Measurements from ENCODE around the gene PCYOX1L.

PCYOX1L gene

DNA sequence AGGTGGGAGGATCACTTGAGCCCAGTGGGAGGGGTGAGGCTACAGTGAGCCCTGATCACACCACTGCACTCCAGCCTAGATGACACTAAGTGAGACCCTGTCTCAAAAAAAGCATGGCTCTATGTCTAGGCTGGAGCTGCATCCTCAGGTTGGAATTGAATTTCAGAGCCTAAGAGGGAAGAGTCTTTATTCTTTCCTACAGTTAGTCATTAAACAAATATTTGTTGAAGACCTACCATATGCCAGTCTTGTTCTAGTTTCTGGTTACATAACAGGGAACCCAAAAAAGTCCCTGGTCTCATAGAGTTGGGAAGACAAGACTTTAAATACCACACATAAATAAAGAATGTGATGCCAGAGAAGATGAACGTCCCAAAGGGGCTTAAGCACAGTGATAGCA is 19.5 kb upstream of the PCYOX1L start:
- ATAC-seq = no peak

DNA sequence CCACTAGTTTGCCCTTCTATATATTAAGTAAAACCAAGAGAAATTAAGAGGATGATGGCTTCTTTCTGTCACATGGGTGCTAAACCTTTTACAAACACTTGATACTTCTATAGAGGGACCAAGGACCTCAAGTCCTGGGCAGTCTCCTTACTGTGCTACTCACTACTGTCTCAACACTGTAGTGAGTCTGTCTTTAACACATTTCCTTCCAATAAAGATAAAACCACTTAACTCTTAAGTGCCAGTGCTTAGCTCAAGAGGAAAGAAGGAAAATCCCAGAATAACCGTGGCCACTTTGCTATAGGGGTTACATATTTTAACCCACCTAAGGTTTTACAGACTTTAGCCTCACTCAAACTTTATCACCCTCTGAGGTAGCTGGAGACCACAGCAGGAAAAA is 16.9 kb upstream of the PCYOX1L start:
- ATAC-seq = no peak

DNA sequence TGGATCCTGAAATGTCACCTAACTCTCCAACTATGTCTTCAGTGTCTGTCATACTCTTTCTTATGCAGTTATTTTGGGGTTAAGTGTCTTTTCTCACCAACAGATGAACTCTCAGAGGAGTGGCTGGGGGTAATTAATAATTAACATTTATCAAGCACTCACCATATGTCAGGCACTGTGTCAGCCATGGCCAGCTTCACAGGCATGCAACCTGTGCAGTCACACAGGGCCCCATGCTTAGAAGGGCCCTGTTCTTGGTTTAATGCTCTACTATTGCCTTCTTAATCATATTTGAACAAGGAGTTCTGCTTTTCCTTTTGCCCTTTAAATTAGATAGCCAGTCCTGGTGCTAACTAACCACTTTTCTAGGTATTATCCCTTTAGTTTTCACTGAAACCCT is 16.0 kb upstream of the PCYOX1L start:
- ATAC-seq = no peak

DNA sequence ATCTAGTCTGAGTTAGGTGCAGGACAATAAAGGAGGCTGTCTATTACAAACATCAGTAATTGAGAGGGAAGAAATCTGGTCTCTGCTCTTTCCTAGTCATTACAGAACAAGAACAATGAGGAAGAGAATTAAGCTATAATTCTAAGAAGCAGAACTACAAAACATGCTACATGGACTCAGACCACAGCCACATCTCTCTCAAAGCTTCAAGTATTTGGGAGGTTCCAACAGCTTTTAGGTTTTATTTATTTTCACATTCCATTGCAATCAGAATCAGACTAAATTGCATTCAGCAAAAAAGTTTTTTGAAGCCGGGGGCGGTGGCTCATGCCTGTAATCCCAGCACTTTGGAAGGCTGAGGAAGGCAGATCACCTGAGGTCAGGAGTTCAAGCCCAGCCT is 13.7 kb upstream of the PCYOX1L start:
- ATAC-seq = no peak

DNA sequence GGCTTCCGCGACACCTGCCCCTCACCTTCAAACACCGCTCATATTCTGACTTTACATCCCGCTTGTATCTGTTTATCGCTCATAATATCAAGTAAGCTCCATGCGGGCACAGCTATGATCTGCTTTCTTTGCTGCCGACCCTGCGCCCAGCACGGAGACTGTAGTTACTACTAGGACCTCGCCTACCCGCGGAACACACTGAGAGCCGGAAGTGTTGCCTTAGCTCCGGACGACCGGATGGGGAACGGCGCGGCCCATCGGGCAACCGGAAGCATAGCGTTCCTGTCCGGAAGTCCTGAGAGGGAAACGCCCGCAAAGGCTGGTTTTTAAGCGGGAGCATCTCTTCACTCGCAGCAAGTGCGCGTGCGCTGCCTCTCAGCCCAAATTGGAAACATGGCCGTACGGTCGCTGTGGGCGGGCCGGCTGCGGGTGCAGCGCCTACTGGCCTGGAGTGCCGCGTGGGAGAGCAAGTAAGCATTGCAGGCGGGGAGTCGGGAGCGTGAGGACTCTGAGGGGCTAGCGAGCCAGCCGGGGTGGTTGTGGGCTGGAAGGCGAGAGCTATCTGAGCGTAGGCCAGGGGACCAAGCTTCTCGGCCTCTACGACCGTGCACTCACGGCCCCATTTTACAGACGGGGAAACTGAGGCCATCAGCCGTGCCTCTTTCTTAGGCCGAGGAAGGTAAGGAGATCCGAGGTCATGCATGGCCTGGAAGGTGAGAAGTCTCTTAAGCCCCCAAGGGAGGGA is 12.5 kb upstream of the PCYOX1L start, which contains the start of gene GRPEL2:
TSS of gene GRPEL2 (plus strand) at position 353 of the 745 bp plus-strand sequence. CDS start at position 394, 41 bp downstream.
- peak; percentile 91 for ATAC-seq

DNA sequence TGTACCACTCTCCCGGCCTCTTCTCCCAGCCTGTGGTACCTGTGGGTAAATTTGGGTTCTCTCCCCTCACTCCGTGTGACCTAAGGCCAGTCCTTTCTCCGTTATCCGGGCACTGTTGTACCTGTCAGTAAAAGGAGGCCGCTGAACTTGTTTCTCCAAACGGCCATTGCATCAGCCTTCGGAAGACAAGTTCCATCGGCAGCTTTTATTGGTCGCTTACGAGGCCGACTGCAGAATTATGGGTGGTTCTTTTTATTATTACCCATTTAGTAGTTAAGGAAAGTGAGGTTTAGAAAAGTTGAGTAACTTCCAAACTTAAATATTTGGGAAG is 12.0 kb upstream of the PCYOX1L start:
- no peak for ATAC-seq

DNA sequence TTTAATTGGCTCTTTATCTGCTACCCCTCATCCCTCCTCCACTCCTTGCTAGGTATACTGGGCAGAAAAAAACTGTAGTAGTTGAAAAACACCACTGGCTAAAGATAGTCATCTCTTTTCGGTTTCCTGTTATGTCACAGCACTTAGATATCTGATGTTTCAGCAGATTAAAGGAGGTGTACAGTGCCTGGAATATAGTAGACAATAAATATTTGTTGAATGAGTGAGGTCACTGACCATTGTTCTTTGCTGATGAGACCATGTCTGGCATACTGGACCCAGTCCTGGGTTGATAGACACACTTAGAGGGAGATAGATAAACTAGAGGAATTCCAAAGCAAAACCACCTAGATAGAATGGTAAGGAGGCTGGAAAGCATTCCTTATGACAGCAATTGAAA is 9.3 kb upstream of the PCYOX1L start:
- peak; percentile 37 to 48 for ATAC-seq

DNA sequence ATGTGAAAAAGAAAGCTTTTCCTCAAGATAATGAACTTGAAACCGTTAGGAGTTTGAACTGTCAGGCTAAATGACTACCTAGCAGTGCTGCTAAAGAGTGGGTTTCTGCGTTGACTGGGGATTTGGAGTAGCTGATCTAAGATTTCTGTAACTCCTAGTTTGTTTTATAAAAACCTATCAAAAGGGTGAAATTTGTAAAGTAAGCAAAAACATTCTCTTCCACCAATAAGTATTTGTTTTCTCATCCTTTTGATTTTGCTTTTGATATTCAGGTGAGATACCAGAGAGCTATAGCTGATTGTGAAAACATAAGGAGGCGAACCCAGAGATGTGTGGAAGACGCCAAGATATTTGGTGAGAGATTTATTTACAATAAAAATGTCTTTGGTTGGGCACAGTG is 8.5 kb upstream of the PCYOX1L start:
- ATAC-seq = no peak

DNA sequence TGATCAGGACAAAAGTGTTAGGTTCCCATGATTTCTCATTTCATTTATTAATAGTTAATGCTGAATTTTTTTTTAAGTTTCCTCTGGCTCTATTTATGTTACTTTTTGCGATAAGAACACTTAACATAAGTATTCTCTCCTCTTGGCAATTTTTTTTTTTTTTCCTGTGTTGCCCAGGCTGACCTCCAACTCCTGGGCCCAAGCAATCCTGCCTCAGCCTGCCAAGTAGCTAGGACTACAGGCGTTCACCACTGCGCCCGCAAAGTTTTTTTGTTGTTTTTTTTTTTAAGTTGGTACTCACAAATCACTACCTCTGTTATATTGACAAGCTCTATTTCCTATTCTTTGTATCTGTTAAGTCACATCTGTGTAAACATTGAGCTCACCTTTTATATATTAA is 5.7 kb upstream of the PCYOX1L start:
- ATAC-seq = no peak

DNA sequence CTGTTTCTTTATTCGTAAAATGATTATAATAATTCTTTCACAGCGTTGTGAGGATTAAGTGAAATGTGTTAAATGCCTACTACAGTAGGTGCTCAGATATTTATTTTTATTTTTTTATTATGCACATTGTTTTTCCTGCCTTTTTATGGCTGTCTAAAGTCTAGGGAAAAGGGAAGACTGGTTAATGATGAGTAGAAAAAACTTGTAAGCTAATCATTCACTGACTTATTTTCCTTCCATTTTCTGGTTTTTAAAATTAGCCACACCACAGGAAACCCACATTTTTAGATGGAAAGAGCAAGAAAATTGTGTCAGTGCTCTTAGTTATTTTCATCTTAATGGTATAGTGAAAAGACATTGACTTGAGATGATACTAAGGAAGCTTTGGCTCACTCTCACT is 3.9 kb upstream of the PCYOX1L start:
- ATAC-seq = no peak

DNA sequence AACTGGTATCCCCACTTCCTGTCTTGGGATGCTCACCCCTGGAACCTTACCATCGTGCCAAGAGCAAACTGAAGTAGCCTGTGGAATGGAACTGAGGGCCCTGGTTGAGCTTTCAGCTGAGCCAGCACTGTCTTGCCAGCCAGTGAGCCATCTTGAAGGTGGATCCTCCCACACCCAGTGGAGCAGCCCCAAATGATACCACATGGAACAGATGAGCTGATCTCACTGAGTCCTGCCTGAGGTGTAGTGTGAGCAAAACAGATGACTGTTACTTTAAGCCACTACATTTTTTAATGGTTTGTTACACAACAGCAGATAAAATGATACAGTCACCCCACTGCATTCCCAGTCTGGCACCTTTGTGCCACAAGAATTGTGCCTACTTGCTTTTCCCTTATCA is 2.2 kb upstream of the PCYOX1L start:
- no peak for ATAC-seq

DNA sequence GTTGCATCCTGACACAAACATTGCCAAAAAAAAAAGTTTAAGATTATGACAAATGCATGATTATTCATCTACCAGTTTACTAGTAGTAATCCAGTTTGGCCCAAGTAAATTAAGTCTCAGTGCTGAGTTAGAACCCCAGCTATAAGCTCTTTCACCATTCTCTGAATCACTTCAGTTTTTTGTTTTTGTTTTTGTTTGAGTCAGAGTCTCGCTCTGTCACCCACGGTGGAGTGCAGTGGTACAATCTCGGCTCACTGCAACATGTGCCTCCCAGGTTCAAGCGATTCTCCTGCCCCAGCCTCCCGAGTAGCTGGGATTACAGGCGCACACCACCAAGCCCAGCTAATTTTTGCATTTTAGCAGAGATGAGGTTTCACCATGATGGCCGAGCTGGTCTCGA is 1.5 kb upstream of the PCYOX1L start:
- peak in 1 of 2 donors; percentile 6 for ATAC-seq

DNA sequence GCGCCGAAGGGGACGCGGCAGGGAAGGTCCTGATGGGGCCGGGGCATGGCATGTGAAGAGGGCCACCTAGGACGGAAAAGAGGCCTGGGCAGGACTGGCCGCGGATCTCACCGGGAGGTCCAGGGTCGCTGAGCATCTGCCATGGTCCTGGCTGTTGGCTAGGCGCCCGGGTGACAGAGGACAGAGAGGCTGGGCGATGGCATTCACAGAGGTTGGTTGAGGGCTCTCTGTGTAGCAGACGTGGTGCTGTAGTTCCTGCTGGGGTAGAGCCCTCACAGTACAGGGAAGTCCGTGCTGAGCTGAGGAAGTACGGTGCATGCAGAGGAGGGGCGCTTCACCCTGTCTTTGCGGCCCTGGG is 427 bp downstream of the PCYOX1L start:
- ATAC-seq = peak in 1 of 2 donors; percentile 6

DNA sequence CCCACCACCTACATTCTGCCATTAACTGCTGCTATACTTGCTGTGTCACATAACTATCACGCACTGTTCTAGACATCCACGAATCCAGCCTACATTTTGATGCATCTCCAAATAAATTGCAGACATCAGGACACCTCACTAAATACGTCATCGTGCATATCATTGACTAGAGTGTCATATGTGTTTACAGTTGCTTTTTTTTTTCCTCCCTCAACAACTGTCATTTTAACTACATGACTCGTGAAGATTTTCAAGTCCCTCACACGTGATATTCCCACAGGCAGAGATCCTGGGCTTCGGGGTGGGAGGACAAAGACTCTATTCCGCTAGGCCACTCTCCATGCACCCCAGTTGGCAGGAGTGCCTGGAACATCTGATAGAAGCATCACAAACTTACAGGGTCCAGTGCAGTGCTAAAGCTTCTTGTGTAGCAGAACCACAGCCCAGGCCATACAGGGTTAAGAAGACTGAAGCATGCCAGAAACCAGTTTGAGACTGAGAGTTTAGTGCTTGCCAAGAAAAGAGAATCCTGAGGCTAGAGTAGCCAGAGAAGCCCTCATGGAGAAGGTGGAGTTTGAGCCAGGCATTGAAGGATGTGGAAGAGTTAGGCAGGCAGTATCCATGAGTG is 1.1 kb downstream of the PCYOX1L start:
- no peak for ATAC-seq

DNA sequence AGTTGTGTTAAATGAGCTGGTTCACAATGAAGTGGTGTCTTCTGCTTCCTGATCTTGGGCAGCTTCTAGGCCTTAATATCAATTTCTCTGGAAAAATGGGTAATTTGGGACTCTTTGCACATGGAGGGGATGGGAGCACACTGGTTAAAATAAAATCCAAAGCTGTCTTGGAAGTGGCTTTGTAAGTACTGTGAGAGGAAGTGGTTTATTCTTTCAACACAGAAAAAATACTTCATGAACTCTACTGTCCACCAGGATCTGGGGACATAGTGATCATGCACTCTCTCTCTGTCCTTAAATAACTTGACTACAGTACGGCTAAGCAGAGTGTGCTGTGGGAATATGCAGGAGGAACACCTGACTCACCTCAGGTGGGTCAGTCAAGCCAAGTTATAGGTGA is 2.4 kb downstream of the PCYOX1L start:
- ATAC-seq = no peak

DNA sequence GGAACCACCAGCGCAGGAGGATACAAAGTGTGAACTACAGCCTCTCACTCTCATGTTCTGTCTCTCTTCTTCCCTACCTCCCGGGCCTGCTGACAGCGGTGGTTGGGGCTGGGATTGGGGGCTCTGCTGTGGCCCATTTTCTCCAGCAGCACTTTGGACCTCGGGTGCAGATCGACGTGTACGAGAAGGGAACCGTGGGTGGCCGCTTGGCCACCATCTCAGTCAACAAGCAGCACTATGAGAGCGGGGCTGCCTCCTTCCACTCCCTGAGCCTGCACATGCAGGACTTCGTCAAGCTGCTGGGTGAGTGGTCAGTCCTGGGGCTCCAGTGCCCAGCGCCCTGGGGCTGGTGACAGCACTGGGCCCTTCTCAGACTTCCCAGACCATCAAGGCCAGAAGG is 4.7 kb downstream of the PCYOX1L start:
- no peak for ATAC-seq

DNA sequence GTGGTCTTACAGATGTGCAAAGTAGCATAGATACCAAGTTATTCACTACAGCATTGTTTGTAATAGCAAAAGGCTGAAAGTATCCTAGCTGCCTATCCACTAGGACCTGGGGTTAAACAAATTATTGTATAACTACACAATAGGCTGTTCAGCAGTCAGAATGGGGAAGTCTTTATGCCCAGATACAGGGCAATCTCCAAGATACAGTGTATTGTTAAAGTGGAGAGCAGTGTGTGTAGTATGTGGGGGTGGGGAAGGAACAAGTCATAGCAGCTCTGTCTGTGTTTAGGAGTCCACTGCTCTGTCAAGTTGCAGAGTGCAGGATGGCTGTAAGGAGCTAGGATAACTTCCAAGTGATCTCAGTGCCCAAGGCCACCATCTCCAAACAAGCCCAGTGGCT is 5.5 kb downstream of the PCYOX1L start:
- ATAC-seq = no peak

DNA sequence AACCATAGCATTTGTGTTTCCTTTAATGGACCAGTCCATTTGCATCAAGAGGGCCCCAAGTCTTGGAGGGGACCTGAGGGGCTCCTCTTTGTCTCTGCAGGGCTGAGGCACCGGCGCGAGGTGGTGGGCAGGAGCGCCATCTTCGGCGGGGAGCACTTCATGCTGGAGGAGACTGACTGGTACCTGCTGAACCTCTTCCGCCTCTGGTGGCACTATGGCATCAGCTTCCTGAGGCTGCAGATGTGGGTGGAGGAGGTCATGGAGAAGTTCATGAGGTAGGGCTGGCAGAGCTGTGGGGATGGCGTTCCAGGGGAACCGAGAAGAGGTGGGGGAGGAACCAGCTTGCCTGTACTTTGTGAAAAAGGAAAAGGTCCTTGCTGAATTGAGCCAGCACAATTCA is 6.1 kb downstream of the PCYOX1L start:
- ATAC-seq = no peak

DNA sequence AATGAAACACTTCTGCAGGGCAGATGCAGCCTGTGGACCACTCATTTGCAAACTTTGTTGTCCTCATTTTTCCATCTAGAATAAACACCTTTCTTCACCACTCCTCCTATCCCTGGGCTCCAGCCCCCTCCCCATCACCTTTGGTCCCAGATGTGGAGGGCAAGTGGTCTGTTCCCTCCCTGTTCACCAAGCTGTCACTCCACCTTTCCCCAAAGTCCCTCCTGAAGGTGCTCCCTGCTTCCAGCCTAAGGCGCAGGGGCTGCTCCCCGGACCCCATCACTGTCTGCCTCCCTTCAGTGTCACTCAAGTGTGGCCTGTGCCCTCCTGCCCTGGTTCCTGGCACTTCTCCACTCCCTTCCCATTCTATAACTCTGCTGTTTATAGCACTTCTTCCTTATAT is 6.9 kb downstream of the PCYOX1L start:
- no peak for ATAC-seq

DNA sequence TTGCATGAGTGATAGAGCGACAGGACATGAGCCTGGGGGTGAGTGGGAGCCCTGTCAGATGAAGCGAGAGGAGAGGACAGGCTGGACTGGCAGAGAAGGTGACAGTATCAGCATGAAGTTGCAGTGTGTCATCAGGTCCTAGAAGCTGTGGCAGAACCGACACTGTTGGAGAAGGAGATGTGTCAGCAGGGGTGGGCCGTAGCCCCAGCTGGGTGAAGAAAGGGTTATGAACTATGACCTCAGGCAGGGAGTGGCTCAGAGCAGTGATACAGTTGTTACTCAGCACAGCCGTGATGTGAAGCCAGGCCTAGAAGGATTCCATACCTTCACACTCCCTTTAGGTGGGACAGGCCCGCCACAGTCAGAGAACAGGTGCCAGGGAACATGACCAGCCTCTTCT is 7.6 kb downstream of the PCYOX1L start:
- peak in 1 of 2 donors; percentile 50 for ATAC-seq

DNA sequence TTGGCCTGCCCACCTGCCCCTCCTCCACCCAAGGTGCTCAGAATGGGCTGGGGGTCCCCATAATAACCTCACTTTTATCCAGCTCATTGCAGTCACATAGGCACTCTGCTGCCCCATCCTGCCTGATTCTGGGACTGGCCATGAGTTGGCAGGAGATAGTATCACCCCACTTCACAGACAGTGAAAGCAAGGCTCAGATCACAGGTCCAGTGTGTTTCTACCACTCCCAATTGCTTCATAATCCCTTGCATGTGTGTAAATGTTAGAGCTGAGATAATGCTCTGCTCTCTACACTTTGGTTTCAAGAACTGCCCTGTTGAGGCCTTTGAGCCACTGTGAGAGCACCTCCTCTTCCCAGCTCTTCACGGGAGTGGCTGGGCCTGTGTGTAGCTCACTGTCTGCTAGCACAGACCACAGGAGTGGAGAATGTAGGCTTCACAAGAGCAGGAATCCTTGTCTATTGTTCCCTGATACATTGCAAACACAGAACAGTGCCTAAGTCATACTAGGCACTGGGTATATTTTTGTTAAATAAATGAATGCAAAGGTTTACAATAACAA is 8.4 kb downstream of the PCYOX1L start:
- ATAC-seq = no peak

DNA sequence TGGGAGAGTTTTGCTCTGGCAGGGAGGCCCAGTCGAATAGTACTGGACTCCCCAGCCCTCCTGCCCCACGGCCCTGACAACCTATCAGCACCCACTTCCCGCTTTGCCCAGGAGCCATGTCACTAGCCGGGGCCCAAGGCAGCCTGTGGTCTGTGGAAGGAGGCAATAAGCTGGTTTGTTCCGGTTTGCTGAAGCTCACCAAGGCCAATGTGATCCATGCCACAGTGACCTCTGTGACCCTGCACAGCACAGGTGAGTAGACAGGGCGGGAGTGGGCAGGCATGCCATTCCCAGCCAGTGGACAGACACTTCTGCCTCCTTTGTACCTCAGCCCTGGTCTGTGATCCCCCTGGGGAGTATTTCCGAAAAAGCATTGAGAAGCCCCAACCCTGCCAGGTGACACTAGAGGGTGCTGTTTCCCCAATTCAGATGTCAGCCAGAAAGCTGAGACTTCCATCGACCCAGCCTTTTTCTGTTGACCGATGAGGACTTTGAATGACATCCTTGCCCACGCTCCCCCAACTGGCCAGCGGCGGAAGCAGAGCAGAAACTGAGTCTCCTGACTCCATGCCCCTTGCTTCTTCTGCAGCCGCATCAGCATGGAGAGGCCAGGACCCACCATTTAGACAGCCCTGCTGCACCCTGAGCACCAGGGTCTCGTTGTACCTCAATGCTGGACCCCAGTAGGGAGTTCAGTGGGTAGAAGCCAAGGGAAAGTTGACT is 9.6 kb downstream of the PCYOX1L start:
- peak; percentile 39 to 68 for ATAC-seq

DNA sequence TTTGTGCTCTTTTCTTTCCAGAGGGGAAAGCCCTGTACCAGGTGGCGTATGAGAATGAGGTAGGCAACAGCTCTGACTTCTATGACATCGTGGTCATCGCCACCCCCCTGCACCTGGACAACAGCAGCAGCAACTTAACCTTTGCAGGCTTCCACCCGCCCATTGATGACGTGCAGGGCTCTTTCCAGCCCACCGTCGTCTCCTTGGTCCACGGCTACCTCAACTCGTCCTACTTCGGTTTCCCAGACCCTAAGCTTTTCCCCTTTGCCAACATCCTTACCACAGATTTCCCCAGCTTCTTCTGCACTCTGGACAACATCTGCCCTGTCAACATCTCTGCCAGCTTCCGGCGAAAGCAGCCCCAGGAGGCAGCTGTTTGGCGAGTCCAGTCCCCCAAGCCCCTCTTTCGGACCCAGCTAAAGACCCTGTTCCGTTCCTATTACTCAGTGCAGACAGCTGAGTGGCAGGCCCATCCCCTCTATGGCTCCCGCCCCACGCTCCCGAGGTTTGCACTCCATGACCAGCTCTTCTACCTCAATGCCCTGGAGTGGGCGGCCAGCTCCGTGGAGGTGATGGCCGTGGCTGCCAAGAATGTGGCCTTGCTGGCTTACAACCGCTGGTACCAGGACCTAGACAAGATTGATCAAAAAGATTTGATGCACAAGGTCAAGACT is 10.3 kb downstream of the PCYOX1L start:
- ATAC-seq = no peak

All from activated CD4-positive, CD25-positive, alpha-beta regulatory T cell treated with anti-CD3 and anti-CD28 coated beads, Interleukin-2, amount 50 U/mL, for 24 hours (primary cell).